T-helper 1 cell treated with Interleukin-12 subunit alpha and Interleukin-12 subunit beta and Interleukin-4 antibody, amounts not matched to agents 30 μg/mL and 1 μg/mL, for 36 hours (primary cell): ENCODE results near the gene IL4R.

Experiments used
- H3K27ac Mint-ChIP-seq: one replicate; pipeline ENCODE4 v1.8.0; 2021; ENCODE audit warnings: mild to moderate bottlenecking, mixed read lengths
- H3K27me3 Mint-ChIP-seq: one replicate; pipeline ENCODE4 v1.8.0; 2021; ENCODE audit warnings: low read depth, mixed read lengths
- H3K36me3 Mint-ChIP-seq: one replicate; pipeline ENCODE4 v1.8.0; 2021; ENCODE audit warnings: low read depth, mixed read lengths
- H3K4me1 Mint-ChIP-seq: one replicate; pipeline ENCODE4 v1.8.0; 2021; ENCODE audit warnings: low read depth, mixed read lengths
- H3K4me3 Mint-ChIP-seq: one replicate; pipeline ENCODE4 v1.8.0; 2021; ENCODE audit warnings: mild to moderate bottlenecking, moderate library complexity, mixed read lengths
- H3K9me3 Mint-ChIP-seq: one replicate; pipeline ENCODE4 v1.8.0; 2021; ENCODE audit warnings: mixed read lengths

The IL4R gene

DNA sequence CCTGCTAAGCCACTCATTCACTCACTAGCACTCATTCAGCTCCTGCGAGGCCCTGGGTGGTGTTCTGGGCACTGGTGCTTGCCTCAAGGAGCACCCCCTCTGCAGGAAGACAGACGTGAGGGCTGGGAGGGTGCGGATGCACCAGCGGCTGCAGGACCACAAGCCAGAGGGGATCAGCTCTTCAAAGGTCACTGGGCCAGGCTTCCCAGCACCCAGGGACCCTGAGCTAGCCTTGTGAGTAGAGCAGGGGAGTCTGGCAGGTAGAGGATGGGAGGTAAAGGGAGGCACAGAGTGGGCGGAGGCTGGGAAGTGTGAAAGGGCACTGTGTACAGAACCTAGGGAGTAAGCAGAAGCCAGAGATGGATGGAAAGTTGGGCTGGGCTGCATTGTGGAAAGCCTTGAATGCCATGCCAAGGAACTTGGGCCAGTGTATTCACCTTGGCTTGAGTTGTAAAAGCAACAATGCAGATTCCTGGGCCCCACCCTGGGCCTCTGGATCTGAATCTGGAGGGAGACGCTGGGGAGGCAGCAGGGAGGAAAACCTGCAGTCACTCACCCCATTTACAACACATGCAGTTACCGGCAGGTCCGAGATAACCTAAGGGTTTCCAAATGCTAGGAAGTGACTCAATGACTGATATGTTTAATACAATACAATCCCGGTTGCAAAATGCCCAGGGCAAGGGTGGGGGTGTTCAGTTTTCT, 1.7 kb downstream of the IL4R start:
- H3K27me3 Mint-ChIP-seq, result no peaks in the 10 kb centered on the region
- peak overlapping the region; percentile 93 for H3K27ac Mint-ChIP-seq
- H3K9me3 Mint-ChIP-seq, result no peaks in the 10 kb centered on the region
- H3K4me1 Mint-ChIP-seq, result peaks cover 45% of the 10 kb centered on the region
- H3K36me3 Mint-ChIP-seq, result peaks cover 57% of the 10 kb centered on the region
- peak overlapping the region; percentile 100 for H3K4me3 Mint-ChIP-seq

DNA sequence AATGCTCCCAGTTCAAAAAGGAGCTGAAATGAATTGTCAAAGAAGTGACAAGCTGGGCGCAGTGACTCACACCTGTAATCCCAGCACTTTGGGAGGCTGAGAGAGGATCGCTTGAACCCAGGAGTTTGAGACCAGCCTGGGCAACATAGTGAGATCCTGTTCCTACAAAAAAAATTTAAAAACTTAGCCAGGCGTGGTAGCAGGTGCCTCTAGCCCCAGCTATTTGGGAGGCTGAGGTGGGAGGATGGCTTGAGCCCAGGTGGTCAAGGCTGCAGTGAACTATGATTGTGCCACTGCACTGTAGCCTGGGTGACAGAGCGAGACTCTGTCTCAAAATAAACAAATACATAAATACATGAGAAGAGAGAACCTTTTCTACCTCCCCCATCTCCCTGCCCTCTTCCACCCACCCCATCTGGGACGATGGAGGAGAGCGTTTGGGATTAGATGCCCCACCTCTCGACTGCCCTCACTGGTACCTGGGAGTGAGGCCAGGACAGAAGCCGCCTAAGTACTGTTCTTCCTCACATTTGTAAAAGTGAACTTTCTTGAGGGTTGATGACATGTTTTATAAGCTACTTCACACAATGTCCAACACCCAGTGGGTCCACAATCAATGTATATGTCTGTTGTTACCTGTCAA, 2.4 kb downstream of the IL4R start:
- H3K9me3 Mint-ChIP-seq, result no peaks in the 10 kb centered on the region
- H3K27me3 Mint-ChIP-seq, result no peaks in the 10 kb centered on the region
- peaks cover 62% of the 10 kb centered on the region for H3K36me3 Mint-ChIP-seq
- peak overlapping the region; percentile 100 for H3K4me3 Mint-ChIP-seq
- H3K27ac Mint-ChIP-seq, result peak overlapping the region; percentile 93
- peaks cover 46% of the 10 kb centered on the region for H3K4me1 Mint-ChIP-seq

- Mint-ChIP-seq H3K36me3 (peaks cover 70% of the 10 kb centered on the region), H3K4me3 (peak overlapping the region; percentile 100), H3K27ac (peak overlapping the region; percentile 93), H3K27me3 (no peaks in the 10 kb centered on the region), H3K4me1 (peaks cover 56% of the 10 kb centered on the region), H3K9me3 (no peaks in the 10 kb centered on the region)
Observed at GRCh38 chr16:27317320-27317719, 3.5 kb downstream of the IL4R start.

DNA sequence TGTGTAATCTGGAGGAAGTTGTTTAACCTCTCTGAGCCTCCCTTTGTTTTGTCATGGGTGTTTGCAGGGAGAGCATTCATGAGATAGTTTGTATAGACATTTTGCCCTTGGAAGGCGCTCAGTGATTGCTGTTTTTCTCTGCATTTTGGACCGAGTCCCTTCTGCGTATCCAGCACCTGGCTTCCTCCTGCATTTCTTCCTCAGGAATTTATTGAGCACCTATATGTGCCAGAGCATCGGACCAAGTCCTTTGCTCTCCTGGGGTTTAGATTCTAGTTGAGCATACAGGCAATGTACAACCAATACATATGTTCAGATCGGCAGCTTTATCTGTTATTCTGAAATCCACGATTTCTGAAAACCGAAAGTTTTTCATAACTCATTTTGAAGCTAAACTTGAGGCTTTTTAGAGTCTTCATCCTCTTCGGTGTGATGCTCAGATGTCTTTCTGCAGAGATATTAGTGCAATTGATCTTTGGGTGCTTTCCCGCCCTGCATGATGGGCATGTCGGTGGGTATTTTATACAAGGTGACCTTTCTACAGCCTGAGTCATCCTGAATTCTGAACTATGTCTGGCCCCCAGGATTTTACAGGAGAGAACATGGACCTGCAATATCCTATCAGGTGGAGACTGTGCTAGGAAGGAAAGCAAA, 4.1 kb downstream of the IL4R start:
- H3K27me3 Mint-ChIP-seq, result no peaks in the 10 kb centered on the region
- peaks cover 57% of the 10 kb centered on the region for H3K4me1 Mint-ChIP-seq
- no peaks in the 10 kb centered on the region for H3K9me3 Mint-ChIP-seq
- H3K27ac Mint-ChIP-seq, result peak overlapping the region; percentile 93
- H3K4me3 Mint-ChIP-seq, result peak overlapping the region; percentile 100
- H3K36me3 Mint-ChIP-seq, result peaks cover 71% of the 10 kb centered on the region

- Mint-ChIP-seq H3K4me3 (peak overlapping the region; percentile 100), H3K36me3 (peaks cover 76% of the 10 kb centered on the region), H3K4me1 (peaks cover 57% of the 10 kb centered on the region), H3K9me3 (no peaks in the 10 kb centered on the region), H3K27me3 (no peaks in the 10 kb centered on the region), H3K27ac (peak overlapping the region; percentile 93)
Observed at GRCh38 chr16:27318392-27319256, 4.8 kb downstream of the IL4R start.

GRCh38 chr16:27319257-27319965, 5.6 kb downstream of the IL4R start:
- Mint-ChIP-seq H3K27me3 (no peaks in the 10 kb centered on the region), H3K36me3 (peaks cover 77% of the 10 kb centered on the region), H3K4me1 (peaks cover 64% of the 10 kb centered on the region), H3K9me3 (no peaks in the 10 kb centered on the region), H3K27ac (peak overlapping the region; percentile 93), H3K4me3 (peak overlapping the region; percentile 100)

DNA sequence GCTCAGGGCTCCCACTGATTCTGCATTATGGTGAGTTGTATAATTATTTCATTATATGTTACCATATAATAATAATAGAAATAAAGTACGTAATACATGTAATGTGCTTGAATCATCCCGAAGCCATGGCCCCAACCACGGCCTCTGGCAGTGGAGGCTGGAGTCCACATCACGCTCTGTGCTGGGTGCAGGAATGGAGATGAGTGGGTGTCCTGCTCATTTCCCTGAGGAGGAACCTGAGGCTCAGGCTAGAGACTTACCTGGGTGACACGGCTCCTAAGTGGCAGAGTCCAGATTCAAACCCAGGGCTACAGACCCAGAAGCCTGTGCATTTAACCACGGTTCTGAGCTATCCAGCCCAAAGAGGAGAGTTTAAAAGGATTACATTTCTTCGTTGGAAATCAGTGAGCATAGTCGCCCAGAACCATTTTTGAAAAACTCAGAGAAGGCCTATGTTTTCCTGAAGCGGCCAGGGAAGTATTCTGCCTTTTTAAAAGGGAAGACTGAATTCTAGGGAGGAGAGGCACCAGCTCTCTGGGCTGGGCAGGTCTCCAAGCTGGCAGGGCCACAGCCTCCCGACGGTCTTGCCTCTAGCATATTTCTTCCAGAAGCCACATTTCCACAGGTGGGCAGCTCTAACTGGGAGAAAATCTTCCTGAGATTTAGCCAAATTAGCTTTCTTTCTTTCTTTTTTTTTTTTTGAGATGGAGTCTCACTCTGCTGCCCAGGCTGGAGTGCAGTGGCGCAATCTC, 6.7 kb downstream of the IL4R start:
- Mint-ChIP-seq H3K4me3 (peak overlapping the region; percentile 69), H3K27me3 (no peaks in the 10 kb centered on the region), H3K4me1 (peaks cover 64% of the 10 kb centered on the region), H3K27ac (peak overlapping the region; percentile 47), H3K36me3 (peaks cover 75% of the 10 kb centered on the region), H3K9me3 (no peaks in the 10 kb centered on the region)

DNA sequence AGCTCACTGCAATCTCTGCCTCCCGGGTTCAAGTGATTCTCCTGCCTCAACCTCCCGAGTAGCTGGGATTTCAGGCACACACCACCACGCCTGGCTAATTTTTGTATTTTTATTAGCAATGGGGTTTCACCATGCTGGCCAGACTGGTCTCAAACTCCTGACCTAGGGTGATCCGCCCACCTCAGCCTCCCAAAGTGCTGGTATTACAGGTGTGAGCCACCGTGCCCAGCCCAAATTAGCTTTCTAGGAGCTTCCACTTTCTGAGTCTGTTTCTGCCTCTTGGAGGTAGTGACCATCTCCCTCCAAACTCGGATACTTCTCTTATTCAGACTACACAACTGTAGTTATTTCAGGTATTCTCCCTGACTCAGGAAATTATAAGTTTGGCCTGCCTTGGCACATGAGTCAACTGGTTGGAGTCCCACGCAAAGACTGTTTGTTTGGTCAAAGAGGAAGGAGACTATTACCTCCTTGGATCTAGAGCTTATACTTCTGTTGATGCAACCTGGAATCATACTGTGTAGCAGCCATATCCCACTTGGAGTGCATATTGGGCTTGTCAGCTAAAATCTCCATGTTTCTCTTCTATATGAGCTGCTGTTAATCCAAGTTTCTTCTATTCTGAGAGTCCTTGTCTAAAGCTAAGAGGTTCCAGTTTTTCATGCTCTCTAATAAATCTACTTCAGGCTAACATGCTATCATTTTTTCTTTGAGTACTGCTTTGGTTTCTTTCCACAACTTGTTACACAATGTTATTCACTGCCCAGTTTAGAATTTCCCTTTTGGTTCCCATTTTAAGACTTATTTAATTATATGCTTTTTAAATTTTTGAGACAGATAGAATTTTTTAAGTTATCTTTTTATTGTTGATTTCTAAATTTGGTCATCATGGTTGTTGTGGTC, 7.5 kb downstream of the IL4R start:
- peaks cover 73% of the 10 kb centered on the region for H3K36me3 Mint-ChIP-seq
- H3K9me3 Mint-ChIP-seq, result no peaks in the 10 kb centered on the region
- peak overlapping the region; percentile 39 for H3K27ac Mint-ChIP-seq
- H3K4me3 Mint-ChIP-seq, result peak overlapping the region; percentile 36
- no peaks in the 10 kb centered on the region for H3K27me3 Mint-ChIP-seq
- peaks cover 69% of the 10 kb centered on the region for H3K4me1 Mint-ChIP-seq

GRCh38 chr16:27322858-27323780, 9.3 kb downstream of the IL4R start:
- no peaks in the 10 kb centered on the region for H3K27me3 Mint-ChIP-seq
- H3K4me3 Mint-ChIP-seq, result peak overlapping the region; percentile 41
- H3K4me1 Mint-ChIP-seq, result peaks cover 72% of the 10 kb centered on the region
- H3K9me3 Mint-ChIP-seq, result no peaks in the 10 kb centered on the region
- H3K27ac Mint-ChIP-seq, result no peak overlapping the region
- H3K36me3 Mint-ChIP-seq, result peaks cover 66% of the 10 kb centered on the region

DNA sequence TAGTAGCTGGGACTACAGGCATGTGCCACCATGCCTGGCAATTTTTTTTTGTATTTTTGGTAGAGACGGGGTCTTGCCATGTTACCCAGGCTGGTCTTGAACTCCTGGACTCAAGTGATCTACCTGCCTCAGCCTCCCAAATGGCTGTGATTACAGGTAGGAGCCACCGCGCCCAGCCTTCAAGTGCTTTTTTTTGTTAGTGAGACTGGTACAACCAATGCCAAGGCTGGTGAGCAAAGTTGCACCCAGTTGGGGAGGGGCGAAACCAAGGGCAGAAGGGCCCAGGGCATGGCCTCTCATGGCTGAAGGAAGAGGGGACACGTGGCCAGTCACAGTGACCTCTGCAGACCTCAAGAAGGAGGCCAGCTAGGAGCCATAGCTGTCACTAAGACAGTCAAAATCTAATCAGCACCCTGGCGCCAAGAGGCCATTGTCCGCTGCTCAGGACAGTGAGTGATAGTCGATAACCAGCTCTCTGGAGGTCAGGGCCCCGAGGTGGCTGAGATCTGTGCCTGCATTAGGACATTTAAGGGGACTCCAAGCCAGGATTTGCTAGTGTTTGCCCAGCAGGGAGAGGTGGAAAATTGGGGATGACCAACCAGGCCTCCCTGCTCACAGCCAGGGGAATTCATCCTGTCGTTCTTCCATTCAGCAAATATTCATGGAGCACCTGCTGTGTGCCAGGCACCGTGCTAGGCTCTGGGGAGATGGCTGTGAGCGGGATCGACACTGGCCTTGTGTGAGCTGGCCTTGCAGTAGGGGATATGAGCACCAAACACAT, 10.2 kb downstream of the IL4R start:
- H3K9me3 Mint-ChIP-seq, result peaks cover 4% of the 10 kb centered on the region
- H3K27ac Mint-ChIP-seq, result peak overlapping the region; percentile 21
- H3K4me3 Mint-ChIP-seq, result peak overlapping the region; percentile 31
- H3K27me3 Mint-ChIP-seq, result no peaks in the 10 kb centered on the region
- peaks cover 61% of the 10 kb centered on the region for H3K36me3 Mint-ChIP-seq
- H3K4me1 Mint-ChIP-seq, result peaks cover 72% of the 10 kb centered on the region

DNA sequence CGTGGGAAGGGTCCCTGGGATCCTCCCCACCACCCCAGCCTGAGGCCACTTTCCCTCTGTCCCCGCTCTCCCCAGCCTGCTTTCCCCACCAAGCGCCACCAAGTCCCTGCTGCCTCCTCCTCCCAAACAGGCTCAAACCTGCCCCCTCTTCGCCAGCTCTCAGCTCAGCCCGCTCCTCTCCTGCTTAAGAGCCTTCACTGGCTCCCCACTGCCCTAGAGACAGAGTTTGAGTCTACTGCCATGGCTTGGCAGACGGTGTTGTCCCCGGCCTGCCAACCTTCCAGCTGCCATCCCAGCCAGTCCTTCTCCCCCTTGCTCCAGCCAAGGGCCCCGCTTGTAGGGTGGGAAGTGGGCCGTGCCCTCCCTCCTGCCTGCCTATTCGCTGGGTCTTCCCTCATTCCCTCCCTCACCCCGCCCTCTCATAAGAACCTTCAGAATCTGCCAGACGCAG, 11.1 kb downstream of the IL4R start:
- peak overlapping the region; percentile 31 for H3K4me3 Mint-ChIP-seq
- H3K4me1 Mint-ChIP-seq, result peaks cover 71% of the 10 kb centered on the region
- H3K9me3 Mint-ChIP-seq, result peaks cover 5% of the 10 kb centered on the region
- peak overlapping the region; percentile 52 for H3K27ac Mint-ChIP-seq
- H3K36me3 Mint-ChIP-seq, result peaks cover 62% of the 10 kb centered on the region
- H3K27me3 Mint-ChIP-seq, result no peaks in the 10 kb centered on the region
